Measurements from ENCODE around the gene KCNAB2.
A peak's percentile ranks its signal among the peaks of the same experiment; 100 is the strongest.

GRCh38 chr1:6108937-6109614, 63.4 kb downstream of the KCNAB2 start:
- TF ChIP-seq POLR2A (IDR thresholded peaks at IDR 0.05) (no peak), CTCF (IDR thresholded peaks at IDR 0.05) (peak; percentile 22 to 42 (median 28))

All from right lobe of liver (tissue), 4 donors.